Skeletal muscle cell (primary cell): Measurements from ENCODE around the gene LRP5.
"Not testable (repeated sequence)": the region's sequence is repeated elsewhere in the genome, so short reads cannot be mapped to it uniquely, and the experiment has no call there.

ENCODE experiments used
- DNase-seq: peaks from one replicate; pipeline ENCODE4 v3.0.0-alpha.2; 2010; ENCODE audit warnings: low read depth
- H3K4me3 ChIP-seq: 2 replicates; pipeline ENCODE4 v1.5.1; 2011; ENCODE audit warnings: low read depth, mild to moderate bottlenecking, control low read depth, low read length, moderate library complexity

LRP5 gene

GRCh38 chr11:68341557-68342458 lies 29.4 kb downstream of the LRP5 start:
- no peak for DNase-seq

GRCh38 chr11:68342459-68343158 lies 30.2 kb downstream of the LRP5 start:
- no peak for DNase-seq

More at GRCh38 chr11:68341557-68342458, 29.4 kb downstream of the LRP5 start:
- H3K4me3 ChIP-seq: no peak overlapping the region

GRCh38 chr11:68343761-68344256 lies 31.4 kb downstream of the LRP5 start:
- no peak overlapping the region for H3K4me3 ChIP-seq
- DNase-seq: no peak

More at GRCh38 chr11:68342459-68343158, 30.2 kb downstream of the LRP5 start:
- H3K4me3 ChIP-seq: no peak overlapping the region

GRCh38 chr11:68344821-68345220 lies 32.4 kb downstream of the LRP5 start:
- DNase-seq, H3K4me3 ChIP-seq: not testable (repeated sequence)

GRCh38 chr11:68345776-68346461 lies 33.5 kb downstream of the LRP5 start:
- DNase-seq: no peak
- H3K4me3 ChIP-seq: no peak overlapping the region

GRCh38 chr11:68346462-68346790 lies 34.0 kb downstream of the LRP5 start:
- no peak overlapping the region for H3K4me3 ChIP-seq
- DNase-seq: no peak

- H3K4me3 ChIP-seq: no peak overlapping the region
- no peak for DNase-seq
Observed at GRCh38 chr11:68347345-68347744, 35.0 kb downstream of the LRP5 start.

- no peak for DNase-seq
- no peak overlapping the region for H3K4me3 ChIP-seq
Observed at GRCh38 chr11:68347841-68348240, 35.5 kb downstream of the LRP5 start.

- no peak overlapping the region for H3K4me3 ChIP-seq
- no peak for DNase-seq
Observed at GRCh38 chr11:68349461-68350249, 37.3 kb downstream of the LRP5 start.

- no peak for DNase-seq
- no peak overlapping the region for H3K4me3 ChIP-seq
Observed at GRCh38 chr11:68350759-68351449, 38.5 kb downstream of the LRP5 start.

- no peak for DNase-seq
- no peak overlapping the region for H3K4me3 ChIP-seq
Observed at GRCh38 chr11:68351450-68352275, 39.3 kb downstream of the LRP5 start.

GRCh38 chr11:68352591-68352990 lies 40.2 kb downstream of the LRP5 start:
- no peak overlapping the region for H3K4me3 ChIP-seq
- no peak for DNase-seq

- DNase-seq: no peak
- no peak overlapping the region for H3K4me3 ChIP-seq
Observed at GRCh38 chr11:68353118-68353517, 40.7 kb downstream of the LRP5 start.

GRCh38 chr11:68353669-68354068 lies 41.3 kb downstream of the LRP5 start:
- DNase-seq: no peak
- H3K4me3 ChIP-seq: no peak overlapping the region

- DNase-seq: peak; percentile 60
Observed at GRCh38 chr11:68354148-68354872, 41.9 kb downstream of the LRP5 start.

GRCh38 chr11:68355471-68355870 lies 43.1 kb downstream of the LRP5 start:
- DNase-seq: no peak
- no peak overlapping the region for H3K4me3 ChIP-seq

More at GRCh38 chr11:68354148-68354872, 41.9 kb downstream of the LRP5 start:
- no peak overlapping the region for H3K4me3 ChIP-seq

GRCh38 chr11:68357568-68357967 lies 45.2 kb downstream of the LRP5 start:
- DNase-seq: no peak
- no peak overlapping the region for H3K4me3 ChIP-seq
